Activated T-helper 2 cell treated with anti-CD3 and anti-CD28 coated beads, Interferon-gamma antibody, Interleukin-2, Interleukin-4, amounts not matched to agents 10 μg/mL and 5 μg/mL and 100 μg/mL, durations not matched to agents 14 hours and 24 hours and 36 hours (primary cell): ENCODE measurements around the gene RAN. TPM values are rescaled to one million over a fixed set of nuclear protein-coding genes. Genes with fewer than 3 reads are reported as not detected.

Source experiments
- total RNA-seq: library from RNA; stranded (reverse); gene quantifications from 2 replicates; pipeline ENCODE4 v1.2.3, GENCODE V29; 2022

RAN gene
- total RNA-seq, 1 donor from 2014 or later = 1,905 TPM

Other genes starting within 250 kb of the RAN start
- not detected in 2 replicates for gene RIMBP2, start 155.8 kb upstream of the RAN start, total RNA-seq
- 19.6 and 19.9 TPM in 2 replicates for gene STX2, start 32.8 kb upstream of the RAN start, total RNA-seq
- 7.7 and 8.4 TPM in 2 replicates for gene ADGRD1, start 81.8 kb downstream of the RAN start, total RNA-seq